Right lobe of liver (tissue), 6 donors: ENCODE results near the gene PLCL2. TPM values are rescaled to one million over a fixed set of nuclear protein-coding genes. Genes with fewer than 3 reads are reported as not detected.

Experiments used
- ATAC-seq, 4 donors: fragments of 200-7000 bp; cut with Tn5 transposase; one replicate each; pipeline ENCODE4 v1.9.1; 2020; ENCODE audit warnings: mild to moderate bottlenecking in 4 of 4, moderate library complexity in 4 of 4
- DNase-seq, 3 donors: peaks; one replicate each; pipeline ENCODE4 v3.0.0-alpha.2; 2020
- H3K27ac ChIP-seq, 3 donors: fragments of 200-600 bp; one replicate each; pipeline ENCODE4 v1.8.0; 2022
- H3K27me3 ChIP-seq, 2 donors: fragments of 200-600 bp; one replicate each; pipeline ENCODE4 v1.8.0; 2022
- H3K36me3 ChIP-seq, 4 donors: fragments of 200-600 bp; sonication (generic) in 1 of 4; one replicate each; pipeline versions ENCODE4 v1.5.1 to v1.8.0; 2017 to 2022; ENCODE audit warnings: control low read depth in 1 of 4
- H3K4me1 ChIP-seq, 4 donors: fragments of 200-600 bp; sonication (generic) in 1 of 4; one replicate each; pipeline versions ENCODE4 v1.5.1 to v1.8.0; 2017 to 2022; ENCODE audit warnings: control low read depth in 1 of 4
- H3K4me3 ChIP-seq, 3 donors: fragments of 200-600 bp; one replicate each; pipeline ENCODE4 v1.8.0; 2022
- H3K9me3 ChIP-seq, 4 donors: fragments of 200-600 bp; sonication (generic) in 1 of 4; one replicate each; pipeline versions ENCODE4 v1.5.1 to v1.8.0; 2017 to 2022; ENCODE audit warnings: control low read depth in 1 of 4
- POLR2A ChIP-seq: fragments of 450-650 bp; IDR thresholded peaks from one replicate; pipeline ENCODE4 v1.6.1; 2017; ENCODE audit warnings: antibody characterized with exemption, mild to moderate bottlenecking
- WGBS: methylation state at CpG from one replicate; pipeline ENCODE4 v1.1.6; 2018; ENCODE audit warnings: low coverage, low lambda C conversion rate; ENCODE audit not compliant: insufficient coverage; ENCODE audit errors: missing lambda C conversion rate; 5-methylcytosine and 5-hydroxymethylcytosine counted together
- intact Hi-C, 2 donors: fragments of 100-400 bp; cut with DNase I; formaldehyde crosslinking; loops; one replicate each; pipeline versions ENCODE4 v1.11.2 to v1.14.1; 2022
- total RNA-seq, 6 experiments: library from RNA; depleted of rRNA in 2 of 6; stranded (reverse); fragments of >200 nt in 2 of 6; fragmentation: NEBNext Ultra II Directional in 3 of 6; extraction: Animal tissue kit (Norgen Biotek cat#: 25700) in 3 of 6; gene quantifications; one replicate each; pipeline versions ENCODE4 v1.1.0 to v1.2.4, GENCODE V29; 2016 to 2023
- TF ChIP-seq, protein P1 (sequence below), 4 donors: fragments of 200-600 bp in 3 of 4; fragments of 450-650 bp in 1 of 4; IDR thresholded peaks; one replicate each; pipeline versions ENCODE4 v1.5.1 to v1.8.0; 2016 to 2022; ENCODE audit warnings: antibody characterized with exemption in 4 of 4, mild to moderate bottlenecking in 2 of 4
- donor health status: DM: no; HTN: yes; CAD: no.
- donor health status: DM: no; HTN: no; CAD: no.
- donor health status: DM: no; HTN: no; CAD: no.
- donor health status: DM: no; HTN: yes; CAD: no.
- donor health status: DM: no; HTN: yes; CAD: no.

The PLCL2 gene
- total RNA-seq, 6 experiments from 2014 or later: 4.6 to 8.2 (median 6.9) TPM

DNA sequence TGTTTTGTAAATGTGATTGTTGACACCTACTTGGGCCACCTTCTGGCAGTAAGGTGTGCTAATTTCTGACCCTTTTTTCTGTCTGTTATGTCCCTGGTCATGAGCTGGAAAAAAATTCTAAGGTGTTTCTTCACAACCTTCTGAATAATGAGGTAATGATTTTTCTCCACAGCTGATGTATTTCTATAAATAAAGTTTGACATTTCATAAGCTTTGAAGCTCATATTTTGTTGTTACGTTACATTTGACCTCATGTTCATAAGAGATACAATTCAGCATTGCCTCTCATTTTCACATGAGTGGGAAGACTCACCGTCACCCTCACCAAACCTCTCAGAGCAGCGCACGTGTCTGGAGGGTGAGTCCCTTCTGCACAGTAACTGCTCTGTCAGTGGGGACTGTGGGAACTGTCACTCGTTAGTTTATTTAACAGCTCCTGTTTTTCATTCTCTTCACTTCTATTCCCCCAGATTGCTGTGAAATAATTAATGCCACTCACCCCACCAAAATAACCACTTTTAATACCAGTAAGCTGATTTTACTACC, 140.9 kb downstream of the PLCL2 start:
- Histone ChIP-seq H3K27ac (no peak overlapping the region), H3K36me3 (no peaks in the 10 kb centered on the region), H3K9me3 (no peaks in the 10 kb centered on the region), H3K27me3 (no peaks in the 10 kb centered on the region), H3K4me1 (peaks cover 0 to 10% (median 0%) of the 10 kb centered on the region in 4 donors), H3K4me3 (no peak overlapping the region)
- DNase-seq (no peak), ATAC-seq (no peak)
- no peak for TF ChIP-seq POLR2A
- TF ChIP-seq, protein P1, sequence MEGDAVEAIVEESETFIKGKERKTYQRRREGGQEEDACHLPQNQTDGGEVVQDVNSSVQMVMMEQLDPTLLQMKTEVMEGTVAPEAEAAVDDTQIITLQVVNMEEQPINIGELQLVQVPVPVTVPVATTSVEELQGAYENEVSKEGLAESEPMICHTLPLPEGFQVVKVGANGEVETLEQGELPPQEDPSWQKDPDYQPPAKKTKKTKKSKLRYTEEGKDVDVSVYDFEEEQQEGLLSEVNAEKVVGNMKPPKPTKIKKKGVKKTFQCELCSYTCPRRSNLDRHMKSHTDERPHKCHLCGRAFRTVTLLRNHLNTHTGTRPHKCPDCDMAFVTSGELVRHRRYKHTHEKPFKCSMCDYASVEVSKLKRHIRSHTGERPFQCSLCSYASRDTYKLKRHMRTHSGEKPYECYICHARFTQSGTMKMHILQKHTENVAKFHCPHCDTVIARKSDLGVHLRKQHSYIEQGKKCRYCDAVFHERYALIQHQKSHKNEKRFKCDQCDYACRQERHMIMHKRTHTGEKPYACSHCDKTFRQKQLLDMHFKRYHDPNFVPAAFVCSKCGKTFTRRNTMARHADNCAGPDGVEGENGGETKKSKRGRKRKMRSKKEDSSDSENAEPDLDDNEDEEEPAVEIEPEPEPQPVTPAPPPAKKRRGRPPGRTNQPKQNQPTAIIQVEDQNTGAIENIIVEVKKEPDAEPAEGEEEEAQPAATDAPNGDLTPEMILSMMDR (IDR thresholded peaks at IDR 0.05): no peak
- 86% methylated on average over 5 of the region's 5 CpGs for WGBS
- intact Hi-C loops: no loop called here

DNA sequence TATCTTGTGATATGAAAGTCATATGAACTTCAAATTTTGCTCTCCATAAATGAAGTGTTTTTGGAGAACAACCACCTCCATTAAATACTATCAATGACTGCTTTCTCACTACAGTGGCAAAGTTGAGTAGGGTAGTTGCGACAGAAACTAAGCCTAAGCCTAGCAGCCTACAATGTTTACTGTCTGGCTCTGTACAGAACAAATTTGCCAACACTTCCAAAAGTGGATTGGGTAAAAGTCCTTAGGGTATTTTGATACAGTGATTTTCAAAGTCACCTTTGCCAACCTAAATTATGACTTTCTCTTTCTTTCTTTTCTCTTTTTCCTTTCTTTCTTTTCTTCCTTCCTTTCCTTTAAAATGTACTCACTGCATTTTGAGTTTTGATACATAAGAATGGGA, 142.6 kb downstream of the PLCL2 start:
- Histone ChIP-seq H3K9me3 (no peaks in the 10 kb centered on the region), H3K4me1 (peaks cover 0 to 15% (median 0%) of the 10 kb centered on the region in 4 donors), H3K27ac (peak overlapping the region in 2 of 3 donors; percentile 9 to 62), H3K36me3 (no peaks in the 10 kb centered on the region), H3K4me3 (peak overlapping the region in 2 of 3 donors; percentile 31 to 33), H3K27me3 (no peaks in the 10 kb centered on the region)
- DNase-seq (no peak), ATAC-seq (peak; percentile 96 to 97 (median 96))
- TF ChIP-seq, protein P1 (IDR thresholded peaks at IDR 0.05): no peak
- no peak for TF ChIP-seq POLR2A
- intact Hi-C loops: no loop called here
- WGBS: 55% methylated on average over 1 of the region's 1 CpG

DNA sequence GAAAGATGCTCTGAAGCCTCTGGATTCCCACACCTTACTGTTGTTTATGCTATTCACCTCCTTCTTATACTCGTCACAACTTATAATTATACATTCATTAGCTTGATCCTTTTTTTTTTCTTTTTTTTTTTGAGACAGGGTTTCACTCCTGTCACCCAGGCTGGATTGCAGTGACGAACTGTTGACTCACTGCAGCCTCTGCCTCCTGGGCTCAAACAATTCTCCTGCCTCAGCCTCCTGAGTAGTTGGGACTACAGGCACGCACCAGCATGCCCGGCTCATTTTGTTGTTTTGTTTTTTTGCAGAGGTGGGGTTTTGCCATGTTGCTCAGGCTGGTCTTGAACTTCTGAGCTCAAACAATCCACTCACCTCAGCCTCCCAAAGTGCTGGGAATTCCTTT, 143.6 kb downstream of the PLCL2 start:
- intact Hi-C loops: no loop called here
- Histone ChIP-seq H3K9me3 (no peaks in the 10 kb centered on the region), H3K27ac (no peak overlapping the region), H3K36me3 (no peaks in the 10 kb centered on the region), H3K4me3 (no peak overlapping the region), H3K4me1 (peaks cover 0 to 18% (median 0%) of the 10 kb centered on the region in 4 donors), H3K27me3 (no peaks in the 10 kb centered on the region)
- ATAC-seq: no peak
- TF ChIP-seq POLR2A: no peak
- TF ChIP-seq, protein P1 (IDR thresholded peaks at IDR 0.05): no peak
- 98% methylated on average over 4 of the region's 4 CpGs for WGBS
- DNase-seq: no peak

DNA sequence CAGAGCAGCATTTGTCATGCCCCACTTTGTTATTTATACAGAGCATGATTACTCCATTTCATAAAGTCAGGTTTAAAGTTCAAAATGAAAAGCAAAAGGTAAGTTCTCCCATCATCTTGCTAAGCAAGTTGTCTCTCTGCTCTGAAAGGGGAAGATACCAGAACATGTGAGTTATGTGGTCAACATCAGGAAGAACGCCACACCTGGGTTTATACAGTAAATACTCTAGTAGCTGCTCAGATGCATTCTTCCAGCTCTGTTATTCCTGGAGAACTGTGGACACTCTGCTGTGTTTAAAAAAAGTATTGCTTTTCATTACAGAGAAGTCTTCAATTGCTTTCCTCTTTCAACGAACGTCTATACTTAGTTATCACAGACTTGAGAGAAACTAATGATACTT, 145.7 kb downstream of the PLCL2 start:
- TF ChIP-seq POLR2A: no peak
- TF ChIP-seq, protein P1 (IDR thresholded peaks at IDR 0.05): no peak
- H3K4me3 ChIP-seq: no peak overlapping the region
- no peaks in the 10 kb centered on the region for H3K27me3 ChIP-seq
- DNase-seq: no peak
- ATAC-seq: peak in 2 of 4 donors; percentile 27 to 46
- no peaks in the 10 kb centered on the region for H3K9me3 ChIP-seq
- no peaks in the 10 kb centered on the region for H3K36me3 ChIP-seq
- peaks cover 0 to 18% (median 0%) of the 10 kb centered on the region in 4 donors for H3K4me1 ChIP-seq
- intact Hi-C loops: no loop called here
- 39% methylated on average over 3 of the region's 3 CpGs for WGBS
- H3K27ac ChIP-seq: no peak overlapping the region
